ENCODE measurements around the gene ITPKB.

The ITPKB gene

DNA sequence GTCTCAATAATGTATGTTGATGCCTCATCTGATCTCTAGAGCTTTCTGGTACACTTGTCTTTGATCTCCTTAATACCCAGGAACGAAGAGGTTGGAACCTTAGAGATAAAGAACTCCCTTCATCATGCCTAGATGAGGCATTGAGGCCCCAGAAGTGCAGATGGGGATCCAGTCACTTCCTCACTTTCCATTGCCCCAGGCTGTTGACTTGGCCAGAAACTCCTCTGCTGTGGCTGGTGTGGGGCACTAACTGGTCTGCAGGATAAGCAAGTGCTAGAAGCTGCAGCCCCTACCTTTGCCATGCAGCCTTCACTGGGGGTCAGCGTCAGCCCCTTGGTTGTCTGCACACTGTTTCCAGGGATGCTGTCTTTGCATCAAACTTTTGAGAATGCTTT is 140.6 kb downstream of the ITPKB start:
- DNase-seq, result no peak

DNA sequence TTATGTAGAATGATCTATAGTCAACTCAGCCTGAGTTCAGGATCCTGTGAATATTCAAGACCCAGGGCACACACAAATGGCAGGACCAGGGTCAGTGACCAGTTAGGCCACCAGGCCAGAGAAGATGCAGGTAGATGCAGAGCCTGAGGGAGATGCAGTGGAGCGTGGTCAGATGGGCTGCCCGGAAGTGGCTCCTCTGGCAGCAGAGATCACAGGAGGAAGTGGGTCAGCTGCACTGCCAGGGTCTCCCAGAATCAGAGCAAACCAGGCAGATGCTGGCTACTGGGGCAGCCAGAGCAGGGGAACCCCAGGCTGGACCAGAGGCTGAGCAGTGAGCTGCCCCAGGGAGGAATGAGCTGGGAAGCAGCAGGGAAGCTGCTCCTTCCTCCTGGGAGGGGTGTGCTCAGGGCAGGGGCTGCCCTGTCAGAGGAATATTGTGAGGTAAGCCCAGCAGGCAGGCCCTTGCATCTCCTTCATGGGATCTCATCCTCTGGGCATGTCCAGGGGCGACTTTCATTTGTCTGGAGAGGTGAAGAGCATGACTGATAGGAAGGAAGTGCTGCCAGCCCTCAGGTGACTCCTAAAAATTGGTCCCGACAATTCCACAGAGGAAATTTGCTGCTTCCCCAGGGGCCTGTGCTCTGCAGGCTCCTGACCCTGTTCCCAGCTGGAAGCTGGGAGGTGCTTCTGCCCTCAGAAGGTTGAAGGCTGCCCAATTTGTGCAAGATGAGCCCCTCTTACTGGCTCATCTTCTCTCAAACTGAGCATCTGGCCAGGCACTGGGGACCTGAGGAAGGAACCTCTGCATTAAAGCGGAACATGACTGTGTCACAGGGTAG is 141.2 kb downstream of the ITPKB start:
- no peak for DNase-seq

DNA sequence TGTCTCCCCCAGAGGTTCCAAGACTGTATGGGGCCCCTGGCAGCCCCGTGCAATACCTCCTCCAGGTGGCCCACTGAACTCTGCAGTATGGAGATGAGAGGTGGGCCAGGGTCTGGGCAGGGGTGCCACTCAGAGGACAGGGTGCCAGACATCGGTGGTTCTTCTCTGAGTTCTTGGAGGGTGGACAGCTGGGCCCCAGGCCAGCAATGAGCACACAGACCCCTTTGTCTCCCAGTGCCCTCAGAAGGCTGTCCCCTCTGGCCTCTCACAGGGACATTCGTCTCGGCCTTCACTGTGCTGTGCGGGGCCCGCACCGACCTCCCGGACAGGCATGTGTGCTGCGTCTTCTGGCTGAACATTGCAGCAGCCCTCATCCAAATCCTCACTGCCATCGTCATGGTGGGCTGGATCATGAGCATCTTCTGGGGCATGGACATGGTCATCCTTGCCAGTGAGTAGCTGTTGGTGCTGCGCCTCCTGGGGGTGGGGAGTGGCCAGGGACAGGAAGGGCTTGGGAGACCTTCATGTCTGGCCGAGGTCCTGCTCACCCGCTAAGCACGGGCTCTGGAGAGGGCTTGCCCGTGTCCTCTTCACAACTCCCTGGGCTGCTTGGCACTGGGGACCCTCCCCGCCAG is 142.4 kb downstream of the ITPKB start:
- DNase-seq, result no peak

DNA sequence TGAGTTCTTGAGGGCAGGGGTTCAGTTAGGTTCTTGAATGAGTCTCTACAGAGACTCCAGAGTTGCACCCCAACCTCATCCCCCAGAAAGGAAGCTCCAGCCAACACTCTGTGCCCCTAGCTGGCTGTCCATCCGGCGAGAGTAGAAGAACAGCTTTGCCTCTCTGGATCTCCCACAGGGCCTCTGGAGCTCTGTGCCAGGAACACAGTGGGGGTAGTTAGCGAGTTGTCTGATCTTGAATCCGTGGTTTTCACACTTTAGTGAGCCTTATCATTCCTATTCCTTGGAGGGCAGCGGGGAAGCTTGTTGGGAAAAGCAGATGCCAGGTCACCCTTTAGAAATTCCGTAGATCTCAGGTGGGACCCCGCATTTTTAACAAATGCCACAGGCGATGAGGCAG is 145.5 kb downstream of the ITPKB start:
- DNase-seq, result no peak

DNA sequence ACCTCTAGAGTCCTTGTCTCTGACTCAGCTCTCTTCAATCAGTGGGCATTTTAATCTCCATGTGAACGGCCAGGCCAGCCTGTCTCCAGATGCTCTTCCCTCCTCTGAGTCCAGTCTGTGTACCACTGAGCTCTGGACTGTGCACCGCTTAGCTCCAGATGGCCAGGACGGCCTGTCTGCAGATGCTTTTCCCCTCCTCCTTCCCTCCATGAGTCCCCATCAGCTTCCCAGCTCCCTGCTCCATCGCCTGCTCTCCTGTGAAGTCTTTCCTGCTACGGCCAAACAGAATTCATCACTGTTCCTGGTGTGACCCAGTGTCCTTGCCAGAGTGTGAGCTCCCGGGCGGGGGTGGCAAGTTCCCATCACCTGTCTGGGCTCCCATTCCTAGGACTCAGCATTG is 148.5 kb downstream of the ITPKB start:
- DNase-seq, result no peak

DNA sequence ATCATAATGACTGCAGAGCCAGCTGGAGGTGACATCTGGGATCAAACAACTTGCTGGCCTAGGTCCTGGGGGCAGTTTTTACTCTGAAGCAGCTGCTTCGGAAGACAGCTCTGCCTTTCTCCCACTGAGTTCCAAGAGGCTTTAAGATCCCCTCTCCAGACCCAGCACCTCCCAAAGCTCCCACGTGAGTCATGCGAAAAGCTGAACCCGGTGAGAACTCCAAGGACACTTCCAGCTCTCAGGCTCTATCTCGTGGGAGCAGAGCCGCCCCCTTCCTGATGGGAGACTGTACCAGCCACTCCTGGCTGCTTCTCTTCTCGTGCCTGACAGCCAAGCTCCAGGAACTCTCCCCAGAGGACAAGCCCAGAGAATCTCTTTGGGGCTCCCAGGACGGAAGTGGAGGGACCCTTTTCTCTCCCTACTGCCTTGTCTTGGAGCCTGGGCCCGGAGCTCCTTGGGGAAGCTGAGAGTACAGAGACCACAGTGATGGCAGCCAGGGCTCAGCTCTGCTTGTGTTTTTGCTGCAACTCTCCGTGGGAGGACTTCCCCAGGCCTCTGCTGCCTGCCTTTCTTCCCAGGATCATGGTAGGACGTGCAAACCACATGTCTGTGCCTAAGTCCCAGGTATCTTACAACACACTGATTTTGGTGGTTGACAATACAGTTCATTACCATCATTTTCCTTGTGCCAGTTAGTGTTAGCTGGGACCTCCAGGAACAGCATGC is 149.9 kb downstream of the ITPKB start:
- DNase-seq, result no peak

DNA sequence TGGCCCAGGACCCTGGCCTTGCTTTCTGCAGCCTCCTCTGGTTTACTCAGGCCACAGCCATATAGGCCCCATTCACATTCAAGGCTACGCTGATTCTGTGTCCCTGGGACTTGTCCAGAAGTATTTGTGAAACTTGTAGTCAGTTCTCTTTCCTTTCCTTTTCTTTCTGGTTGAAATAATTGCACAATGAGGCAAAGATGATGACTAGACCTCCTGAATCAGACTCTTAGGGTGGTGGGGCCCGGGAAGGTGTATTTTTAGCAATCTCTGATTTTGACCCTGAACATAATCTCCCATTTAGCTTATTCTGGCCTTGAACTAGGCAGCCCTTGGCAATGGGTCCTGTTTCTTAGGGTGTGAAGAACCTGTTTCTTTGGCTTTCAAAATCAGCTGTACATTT is 150.6 kb downstream of the ITPKB start:
- no peak for DNase-seq

DNA sequence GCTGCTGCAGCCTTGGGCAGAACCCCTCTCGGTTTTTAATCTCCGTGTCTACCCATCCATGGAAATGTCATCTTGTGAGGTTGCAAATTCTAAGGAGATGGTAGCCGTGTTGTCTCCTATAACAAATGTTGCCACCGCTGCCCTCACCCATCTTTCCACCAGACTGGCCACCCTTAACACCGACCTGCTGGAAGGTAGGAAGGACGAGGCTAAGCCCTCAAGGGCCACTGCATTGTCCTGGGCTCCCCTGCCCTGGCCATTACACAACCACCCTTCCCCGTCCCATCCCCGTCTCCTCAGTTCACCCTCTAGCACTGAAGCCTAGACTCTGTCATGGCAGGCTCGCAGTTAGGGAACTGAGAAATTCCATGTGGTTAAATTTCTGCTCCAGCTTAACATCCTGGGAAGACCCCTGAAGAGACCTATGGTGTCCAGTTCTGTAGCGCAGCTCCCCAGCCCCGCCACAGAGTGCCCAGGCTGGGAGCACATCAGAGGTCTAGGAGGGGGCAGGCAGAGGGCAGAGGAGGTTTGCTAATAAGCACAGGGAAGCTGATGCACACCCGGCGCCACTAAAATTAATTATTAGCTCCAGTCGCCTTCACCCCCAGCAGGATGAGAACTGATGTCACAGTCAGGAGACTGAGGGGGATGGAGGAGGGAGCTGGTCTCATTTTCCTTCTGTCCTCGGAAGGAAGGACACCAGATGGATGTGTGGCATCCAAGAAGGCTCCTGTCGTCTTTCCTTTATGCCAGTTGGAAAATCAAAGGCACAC is 152.2 kb downstream of the ITPKB start:
- no peak for DNase-seq

DNA sequence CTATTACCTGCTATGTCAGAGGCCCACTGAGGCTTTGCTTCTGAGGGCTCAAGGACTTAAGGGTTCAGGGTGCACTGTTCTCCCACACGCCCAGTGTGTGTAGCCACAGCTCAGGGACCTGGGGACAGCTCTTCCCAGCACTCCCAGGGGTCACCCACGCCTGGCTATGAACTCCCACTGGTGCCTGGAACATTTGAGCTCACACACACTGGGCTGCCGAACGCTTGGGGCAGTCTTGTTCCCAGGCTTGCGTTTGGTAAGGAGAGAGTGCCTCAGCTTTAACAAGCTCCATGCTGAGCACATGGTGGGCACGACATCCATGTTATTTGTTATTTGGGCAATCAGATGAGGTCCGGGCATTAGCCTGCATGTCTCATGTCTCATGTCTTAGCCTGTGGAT is 153.0 kb downstream of the ITPKB start:
- no peak for DNase-seq

DNA sequence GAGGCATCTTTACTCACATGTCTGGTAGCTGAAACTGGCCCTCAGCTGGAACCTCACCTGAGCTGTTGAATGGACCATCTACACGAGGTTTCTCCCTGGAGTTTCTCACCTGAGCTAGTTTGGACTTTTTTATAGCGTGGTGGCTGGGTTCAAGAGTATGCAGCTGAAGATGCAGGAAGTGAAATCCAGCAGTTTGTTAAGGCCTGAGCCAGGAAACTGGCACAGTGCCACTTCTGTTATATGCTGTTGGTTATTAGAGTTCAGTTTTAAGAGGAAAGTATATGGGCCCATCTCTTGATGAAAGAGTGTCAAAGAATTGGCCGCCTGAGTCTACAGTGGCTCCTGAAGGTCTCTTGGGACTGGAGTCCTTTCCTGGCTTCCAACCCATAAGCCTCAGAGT is 154.9 kb downstream of the ITPKB start:
- DNase-seq, result no peak

DNA sequence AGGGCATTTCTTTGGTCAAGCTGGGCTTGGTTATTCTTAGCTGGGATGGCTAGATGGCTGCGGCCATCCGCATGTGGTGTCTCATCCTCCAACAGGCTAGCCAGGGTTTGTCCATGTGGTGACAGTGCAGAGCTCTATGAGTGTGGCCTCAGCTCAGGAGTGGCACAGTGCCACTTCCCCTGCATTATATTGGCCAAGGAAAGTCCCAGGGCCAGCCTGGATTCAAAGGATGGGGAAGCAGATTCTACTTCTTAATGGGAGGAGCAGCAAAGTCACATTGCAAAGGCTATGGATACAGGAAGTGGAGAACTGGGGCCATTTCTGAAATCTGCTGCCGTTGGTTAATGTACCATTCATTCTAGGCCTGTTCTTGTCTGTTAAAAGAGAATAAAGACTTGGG is 156.1 kb downstream of the ITPKB start:
- DNase-seq, result no peak
